HG03354 (cell line): Measurements from ENCODE around the gene UBE2Z.

Experiments used
- ATAC-seq: cut with Tn5 transposase; IDR thresholded peaks from one replicate; pipeline ENCODE4 v1.9.1; 2021; ENCODE audit warnings: mild to moderate bottlenecking; ENCODE audit not compliant: unreplicated experiment, poor library complexity, severe bottlenecking

Gene UBE2Z

DNA sequence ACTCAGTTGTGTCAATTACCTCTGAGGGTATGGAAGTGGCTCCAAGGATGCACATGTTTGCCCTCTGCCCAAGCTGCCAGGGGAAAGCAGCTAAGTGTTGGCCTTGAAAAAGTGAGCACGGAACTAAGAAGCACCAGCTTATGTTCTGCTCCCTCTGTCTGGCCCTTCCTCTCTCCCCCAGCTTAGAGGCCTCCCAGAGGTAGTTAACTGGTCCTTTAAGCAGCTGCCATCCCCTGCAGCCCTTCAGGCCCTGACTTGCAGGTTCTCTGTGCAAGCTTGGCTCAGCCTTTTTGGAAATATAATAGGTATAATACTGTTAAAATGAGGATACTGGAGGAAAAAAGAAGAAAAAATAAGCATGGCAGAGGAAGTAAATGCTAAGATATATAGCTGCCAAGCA is 7.0 kb upstream of the UBE2Z start:
- no peak for ATAC-seq

DNA sequence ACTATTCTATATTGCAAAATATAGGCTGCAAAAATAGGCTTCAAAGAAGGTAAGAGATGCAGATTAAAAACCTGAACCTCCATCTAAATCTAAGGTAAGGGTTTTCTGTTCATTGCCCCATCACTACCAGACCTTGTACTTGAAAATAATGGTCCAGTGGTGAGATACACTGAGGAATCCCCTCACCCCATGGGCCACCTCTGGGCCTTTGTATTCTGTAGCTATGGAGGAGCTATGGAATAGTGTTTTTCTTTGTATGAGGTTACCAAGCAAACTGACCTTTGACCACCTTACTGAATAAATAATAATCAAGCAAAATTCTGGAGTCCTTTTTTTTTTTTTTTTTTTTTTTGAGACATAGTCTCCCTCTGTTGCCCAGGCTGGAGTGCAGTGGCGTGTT is 4.8 kb upstream of the UBE2Z start:
- ATAC-seq = no peak

- no peak for ATAC-seq
Measured at GRCh38 chr17:48904428-48904827, 3.8 kb upstream of the UBE2Z start.

DNA sequence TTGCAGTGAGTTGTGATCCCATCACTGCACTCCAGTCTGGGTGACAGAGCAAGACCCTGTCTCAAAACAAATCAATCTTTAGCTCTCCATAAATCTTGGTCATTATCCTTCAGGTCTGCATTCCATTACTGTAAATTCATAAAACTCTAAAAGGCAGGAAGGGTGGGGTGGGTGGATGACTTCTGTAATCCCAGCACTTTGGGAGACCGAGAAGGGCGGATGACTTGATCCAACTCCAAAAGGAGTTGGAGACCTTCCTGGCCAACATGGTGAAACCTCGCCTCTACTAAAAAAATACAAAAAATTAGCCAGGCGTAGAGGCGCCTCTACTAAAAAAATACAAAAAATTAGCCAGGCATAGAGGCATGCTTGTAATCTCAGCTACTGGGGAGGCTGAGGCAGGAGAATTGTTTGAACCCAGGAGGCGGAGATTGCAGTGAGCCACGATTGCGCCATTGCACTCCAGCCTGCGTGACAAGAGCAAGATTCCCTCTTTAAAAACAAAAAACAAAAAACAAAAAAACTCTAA is 2.2 kb upstream of the UBE2Z start:
- ATAC-seq = no peak

- no peak for ATAC-seq
Measured at GRCh38 chr17:48907713-48908046, 527 bp upstream of the UBE2Z start.

GRCh38 chr17:48908853-48909394 is 717 bp downstream of the UBE2Z start:
- peak; percentile 41 for ATAC-seq

DNA sequence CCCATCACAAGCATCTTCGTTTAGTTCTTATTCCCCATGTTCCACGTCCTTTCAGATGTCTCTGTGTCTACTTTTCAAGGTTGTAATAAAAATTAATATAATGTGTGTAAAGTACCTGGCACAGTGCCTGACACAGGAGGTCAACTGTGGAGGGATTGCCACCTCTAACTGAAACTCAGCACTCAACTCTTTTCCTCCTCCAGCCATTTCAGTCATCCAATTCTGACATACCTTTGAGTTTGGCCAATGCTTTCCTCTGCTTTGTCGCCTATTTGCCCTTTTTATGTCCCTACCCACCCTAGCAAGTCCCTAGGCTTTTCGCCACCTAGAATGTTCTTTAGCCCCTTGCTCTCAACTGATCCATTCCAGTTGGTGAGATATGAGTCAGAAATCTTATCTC is 1.6 kb downstream of the UBE2Z start:
- ATAC-seq = no peak

DNA sequence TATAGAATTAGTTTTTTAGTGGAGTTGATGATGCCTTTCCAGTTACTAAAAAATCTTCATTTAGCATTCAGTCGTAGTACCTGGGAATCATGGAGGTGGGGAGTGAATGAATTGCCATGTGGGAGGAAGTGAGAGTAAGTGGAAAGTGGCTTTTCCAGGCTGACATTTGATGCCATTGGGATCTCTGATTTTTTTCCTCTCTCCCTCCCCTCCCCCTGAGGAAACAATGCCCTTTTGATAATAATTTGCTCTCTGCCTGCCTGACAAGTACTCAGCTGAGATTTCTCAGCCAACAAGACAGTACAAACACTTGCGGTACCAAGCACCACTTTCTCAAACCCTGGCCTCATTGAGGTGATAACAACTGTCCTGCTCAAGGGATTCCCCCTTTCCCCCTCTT is 2.2 kb downstream of the UBE2Z start:
- ATAC-seq = no peak

DNA sequence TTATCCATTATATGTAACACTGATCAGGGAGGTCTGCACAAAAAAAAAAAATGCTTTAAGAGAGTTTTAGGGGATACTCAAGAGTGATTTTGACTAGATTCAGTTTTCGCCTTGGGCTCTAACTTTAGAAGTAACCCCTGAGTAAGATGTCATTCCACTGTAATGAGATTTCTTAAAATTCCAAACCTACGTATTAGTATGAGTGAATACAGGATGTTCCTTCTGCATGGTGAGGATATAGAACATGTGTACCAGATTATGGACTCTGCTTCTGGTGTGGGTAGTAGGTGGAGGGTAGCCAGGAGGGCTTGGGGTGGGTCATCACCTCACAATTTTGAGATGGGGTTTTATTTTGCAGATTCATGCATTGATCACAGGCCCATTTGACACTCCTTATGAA is 4.3 kb downstream of the UBE2Z start:
- ATAC-seq = no peak

DNA sequence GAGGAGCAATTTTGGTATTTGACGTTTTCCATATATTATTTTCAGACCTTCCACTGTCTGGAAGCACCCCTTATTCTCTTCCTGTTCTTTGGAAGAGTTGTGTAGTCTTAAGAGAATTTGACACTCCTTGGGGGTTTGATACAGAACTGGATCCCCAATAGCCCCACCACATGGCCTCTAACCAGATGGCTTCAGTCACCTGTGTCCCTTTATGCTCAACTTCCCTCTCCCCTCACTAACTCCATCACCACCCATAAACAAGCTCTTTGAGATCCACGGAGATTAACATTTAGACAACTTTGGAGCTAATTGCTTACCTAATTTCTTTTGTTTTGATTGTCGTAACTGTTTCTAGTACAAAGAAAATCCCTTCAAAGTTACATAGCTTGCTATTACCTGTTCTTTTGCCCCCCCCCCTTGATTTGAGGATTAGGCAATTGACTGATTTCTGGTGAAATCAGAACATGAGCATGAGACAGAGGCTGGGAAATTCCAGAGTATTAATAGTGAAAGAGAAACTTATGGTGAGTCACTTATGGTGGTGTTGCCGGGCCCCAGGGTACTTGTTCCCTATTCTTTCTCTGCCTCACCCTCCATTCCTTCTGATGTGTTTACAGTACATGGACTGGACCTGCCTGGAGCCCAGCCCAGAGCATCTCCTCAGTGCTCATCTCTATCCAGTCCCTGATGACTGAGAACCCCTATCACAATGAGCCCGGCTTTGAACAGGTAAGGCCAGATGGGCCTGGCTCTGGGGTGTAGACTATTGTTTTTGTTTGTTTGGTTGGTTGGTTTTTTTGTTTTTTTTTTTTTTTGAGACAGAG is 7.5 kb downstream of the UBE2Z start:
- peak; percentile 80 for ATAC-seq

- ATAC-seq = no peak
Measured at GRCh38 chr17:48925251-48925990, 17.2 kb downstream of the UBE2Z start.

DNA sequence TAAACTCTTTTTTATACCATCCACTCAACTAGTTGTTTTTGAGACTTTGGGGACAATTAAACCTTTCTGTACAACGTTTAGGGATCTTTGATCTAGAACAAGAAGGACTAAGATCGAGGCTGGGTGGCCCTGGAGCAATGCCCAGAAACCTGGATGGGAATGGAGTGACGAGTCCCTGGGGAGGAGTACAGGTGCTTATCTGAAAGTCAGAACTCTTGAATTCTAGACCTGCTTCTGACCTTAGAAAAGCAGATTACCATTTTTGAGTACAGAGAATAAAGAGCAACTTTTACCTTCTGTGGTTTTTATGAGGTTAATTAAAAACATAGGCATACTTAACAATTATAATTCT is 17.8 kb downstream of the UBE2Z start:
- ATAC-seq = no peak

GRCh38 chr17:48927978-48928745 is 20.0 kb downstream of the UBE2Z start:
- no peak for ATAC-seq

DNA sequence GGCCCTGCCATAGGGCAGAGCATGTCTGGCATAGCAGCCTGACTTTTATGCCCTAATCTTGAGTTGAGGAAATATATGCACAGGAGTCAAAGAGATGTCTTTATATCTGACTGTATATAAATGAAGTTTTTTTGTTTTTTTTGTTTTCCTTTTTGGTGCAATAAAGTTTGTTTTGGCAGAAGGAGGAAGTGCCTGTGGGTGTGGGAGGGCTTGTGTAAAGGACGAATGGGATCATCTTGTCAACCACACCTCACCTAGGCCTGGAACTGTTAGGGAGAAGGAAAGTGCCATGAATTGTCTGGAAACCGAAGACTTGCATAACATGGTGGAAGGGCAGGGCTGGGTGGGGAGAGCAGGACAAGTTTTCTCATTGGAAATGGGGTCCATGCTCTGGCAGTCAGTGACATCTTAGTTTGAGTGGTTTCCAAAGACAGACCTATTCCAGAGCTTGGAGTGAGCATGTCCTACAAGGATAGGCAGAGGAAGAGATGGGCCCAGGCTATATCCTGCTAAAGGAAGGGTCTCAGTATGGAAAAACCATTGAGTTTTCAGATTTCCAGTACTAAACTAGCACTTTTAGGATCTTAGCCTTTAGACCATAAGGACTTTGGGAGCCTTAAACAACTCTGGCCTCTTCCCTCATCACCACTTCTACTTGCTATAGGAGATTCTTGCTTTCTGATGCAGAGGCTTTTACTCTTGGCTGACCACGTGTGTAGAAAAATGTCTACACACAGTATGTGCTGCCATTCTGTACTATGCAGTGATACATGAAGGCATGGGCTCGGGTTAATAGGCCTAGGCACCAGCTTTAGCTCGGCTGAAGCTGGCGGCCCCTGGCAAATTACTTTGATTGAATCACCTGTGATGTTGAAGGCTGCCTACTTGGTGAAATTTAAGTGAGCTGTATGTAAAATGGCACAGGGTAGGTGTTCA is 20.9 kb downstream of the UBE2Z start:
- ATAC-seq = no peak

GRCh38 chr17:48929812-48930165 is 21.6 kb downstream of the UBE2Z start:
- ATAC-seq = no peak

- ATAC-seq = no peak
Measured at GRCh38 chr17:48930435-48930873, 22.2 kb downstream of the UBE2Z start.

DNA sequence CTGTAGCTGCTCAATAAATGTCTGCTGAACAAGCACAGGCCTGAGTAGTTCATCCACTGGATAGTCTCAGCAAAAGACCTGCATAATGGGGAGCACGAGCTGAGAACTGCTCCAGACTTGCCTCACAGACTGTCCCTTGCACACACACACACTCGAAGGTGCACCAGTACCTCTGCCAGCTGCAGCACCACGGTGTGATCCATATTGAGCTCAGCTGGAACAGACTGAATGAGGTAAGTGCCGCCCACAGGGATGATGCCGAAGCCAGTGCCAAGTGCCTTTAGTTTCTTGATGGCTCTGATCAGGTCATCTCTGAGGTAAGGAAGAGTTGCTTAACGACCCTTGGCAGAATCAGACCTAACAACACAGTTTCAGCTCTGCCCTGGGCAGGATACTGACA is 24.8 kb downstream of the UBE2Z start:
- no peak for ATAC-seq

- ATAC-seq = peak; percentile 92
Measured at GRCh38 chr17:48944515-48945260, 36.5 kb downstream of the UBE2Z start, which contains the start of gene SNF8. Gene SNF8 (minus strand): TSS chr17:48944842. CDS start chr17:48944734, 108 bp downstream.
